ENCODE data around the gene CEP290. TPM values are rescaled to one million over a fixed set of nuclear protein-coding genes. Genes with fewer than 3 reads are reported as not detected.
A peak's percentile ranks its signal among the peaks of the same experiment; 100 is the strongest.

CEP290 gene
- total and polyA plus RNA-seq, 2 of the 13 experiments (the other 11 are each of a cell fraction or from before 2014, with no cell fraction given) = 2.4 to 10.8 TPM

DNA sequence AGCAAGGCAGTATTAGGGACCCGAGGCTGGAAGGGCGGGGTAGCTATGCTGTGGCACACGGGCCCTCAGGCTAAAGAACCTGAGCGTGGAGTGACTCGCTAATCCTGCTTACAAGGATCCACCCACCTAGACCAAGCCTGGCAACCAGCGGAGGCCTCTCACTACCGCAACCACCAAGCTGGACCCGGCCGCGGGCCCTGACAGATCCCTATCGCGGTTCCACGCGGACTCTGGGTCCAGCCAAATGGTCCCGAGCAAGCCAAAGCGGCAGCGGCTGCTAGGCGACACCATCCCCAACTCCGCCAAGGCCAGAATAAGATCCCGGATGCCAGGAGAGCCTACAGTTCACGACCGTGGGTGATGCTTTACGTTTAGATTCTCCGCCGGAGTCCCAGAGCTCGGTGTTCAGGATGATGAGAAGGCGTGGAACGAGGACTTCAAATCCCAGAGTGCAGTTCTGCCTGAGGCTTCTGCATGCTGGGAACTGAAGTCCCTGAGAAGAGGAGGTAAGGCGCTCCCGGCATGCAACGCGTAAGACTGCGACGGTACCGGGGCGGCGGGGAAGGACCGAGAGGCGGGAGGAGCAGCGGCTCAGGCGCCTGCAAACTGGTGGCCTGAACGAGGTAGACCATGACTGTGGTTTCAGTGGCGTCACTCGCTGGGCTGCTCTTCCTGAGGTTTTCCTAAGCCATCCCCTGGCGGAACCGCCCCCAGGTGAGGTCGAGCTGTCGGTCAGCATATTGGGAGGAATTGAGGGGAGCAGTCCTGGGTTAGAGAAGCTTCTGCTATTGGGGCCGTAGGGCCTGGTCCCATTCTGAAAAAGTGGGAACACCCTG lies at the start of gene CEP290, which contains the start of gene TMTC3 (continued):
- peak; percentile 91 for TF ChIP-seq ARID4A (CRISPR knock-in tag; IDR thresholded peaks at IDR 0.05; ENCODE audit: borderline replicate concordance)
- TF ChIP-seq ZNF382 (CRISPR knock-in tag; IDR thresholded peaks at IDR 0.05; ENCODE audit: borderline replicate concordance) = no peak
- no peak; the same call in 1 of the 2 replicates for TF ChIP-seq DNMT3B (CRISPR knock-in tag; conservative IDR thresholded peaks at IDR 0.05)
- TF ChIP-seq, protein P1, sequence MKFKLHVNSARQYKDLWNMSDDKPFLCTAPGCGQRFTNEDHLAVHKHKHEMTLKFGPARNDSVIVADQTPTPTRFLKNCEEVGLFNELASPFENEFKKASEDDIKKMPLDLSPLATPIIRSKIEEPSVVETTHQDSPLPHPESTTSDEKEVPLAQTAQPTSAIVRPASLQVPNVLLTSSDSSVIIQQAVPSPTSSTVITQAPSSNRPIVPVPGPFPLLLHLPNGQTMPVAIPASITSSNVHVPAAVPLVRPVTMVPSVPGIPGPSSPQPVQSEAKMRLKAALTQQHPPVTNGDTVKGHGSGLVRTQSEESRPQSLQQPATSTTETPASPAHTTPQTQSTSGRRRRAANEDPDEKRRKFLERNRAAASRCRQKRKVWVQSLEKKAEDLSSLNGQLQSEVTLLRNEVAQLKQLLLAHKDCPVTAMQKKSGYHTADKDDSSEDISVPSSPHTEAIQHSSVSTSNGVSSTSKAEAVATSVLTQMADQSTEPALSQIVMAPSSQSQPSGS (CRISPR knock-in tag; IDR thresholded peaks at IDR 0.05) = peak; percentile 77
- peak; percentile 99 for TF ChIP-seq IRF2 (CRISPR knock-in tag; IDR thresholded peaks at IDR 0.05)
- TF ChIP-seq ATF7-NPFF (CRISPR knock-in tag; IDR thresholded peaks at IDR 0.05; ENCODE audit: low read depth) = 0 out of 2 replicates have a peak, but pooled peaks have one; percentile 33
- TF ChIP-seq, protein P2, sequence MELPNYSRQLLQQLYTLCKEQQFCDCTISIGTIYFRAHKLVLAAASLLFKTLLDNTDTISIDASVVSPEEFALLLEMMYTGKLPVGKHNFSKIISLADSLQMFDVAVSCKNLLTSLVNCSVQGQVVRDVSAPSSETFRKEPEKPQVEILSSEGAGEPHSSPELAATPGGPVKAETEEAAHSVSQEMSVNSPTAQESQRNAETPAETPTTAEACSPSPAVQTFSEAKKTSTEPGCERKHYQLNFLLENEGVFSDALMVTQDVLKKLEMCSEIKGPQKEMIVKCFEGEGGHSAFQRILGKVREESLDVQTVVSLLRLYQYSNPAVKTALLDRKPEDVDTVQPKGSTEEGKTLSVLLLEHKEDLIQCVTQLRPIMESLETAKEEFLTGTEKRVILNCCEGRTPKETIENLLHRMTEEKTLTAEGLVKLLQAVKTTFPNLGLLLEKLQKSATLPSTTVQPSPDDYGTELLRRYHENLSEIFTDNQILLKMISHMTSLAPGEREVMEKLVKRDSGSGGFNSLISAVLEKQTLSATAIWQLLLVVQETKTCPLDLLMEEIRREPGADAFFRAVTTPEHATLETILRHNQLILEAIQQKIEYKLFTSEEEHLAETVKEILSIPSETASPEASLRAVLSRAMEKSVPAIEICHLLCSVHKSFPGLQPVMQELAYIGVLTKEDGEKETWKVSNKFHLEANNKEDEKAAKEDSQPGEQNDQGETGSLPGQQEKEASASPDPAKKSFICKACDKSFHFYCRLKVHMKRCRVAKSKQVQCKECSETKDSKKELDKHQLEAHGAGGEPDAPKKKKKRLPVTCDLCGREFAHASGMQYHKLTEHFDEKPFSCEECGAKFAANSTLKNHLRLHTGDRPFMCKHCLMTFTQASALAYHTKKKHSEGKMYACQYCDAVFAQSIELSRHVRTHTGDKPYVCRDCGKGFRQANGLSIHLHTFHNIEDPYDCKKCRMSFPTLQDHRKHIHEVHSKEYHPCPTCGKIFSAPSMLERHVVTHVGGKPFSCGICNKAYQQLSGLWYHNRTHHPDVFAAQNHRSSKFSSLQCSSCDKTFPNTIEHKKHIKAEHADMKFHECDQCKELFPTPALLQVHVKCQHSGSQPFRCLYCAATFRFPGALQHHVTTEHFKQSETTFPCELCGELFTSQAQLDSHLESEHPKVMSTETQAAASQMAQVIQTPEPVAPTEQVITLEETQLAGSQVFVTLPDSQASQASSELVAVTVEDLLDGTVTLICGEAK (IDR thresholded peaks at IDR 0.05) = no peak
- TF ChIP-seq, protein P2 (CRISPR knock-in tag; IDR thresholded peaks at IDR 0.05) = peak; percentile 65; the same call in 1 of the 2 replicates
- TF ChIP-seq JARID2 (CRISPR knock-in tag; IDR thresholded peaks at IDR 0.05; ENCODE audit: insufficient replicate concordance) = peak; percentile 71
- peak; percentile 94 for TF ChIP-seq ZNF441 (CRISPR knock-in tag; IDR thresholded peaks at IDR 0.05; ENCODE audit: borderline replicate concordance)
- 0 out of 2 replicates have a peak, but pooled peaks have one; percentile 63 for TF ChIP-seq RFXAP (CRISPR knock-in tag; IDR thresholded peaks at IDR 0.05; ENCODE audit: borderline replicate concordance)
- TF ChIP-seq SMAD3 (CRISPR knock-in tag; IDR thresholded peaks at IDR 0.05) = peak; percentile 68; the same call in 1 of the 2 replicates
